Epithelial cell of proximal tubule (primary cell): ENCODE data around the gene TMEFF1. TPM values are rescaled to one million over a fixed set of nuclear protein-coding genes. Genes with fewer than 3 reads are reported as not detected.

Experiments
- DNase-seq: peaks from one replicate; pipeline ENCODE4 v3.0.0-alpha.2; 2011; ENCODE audit warnings: low read depth
- H3K4me3 ChIP-seq: 2 replicates; pipeline ENCODE4 v1.5.1; 2011; ENCODE audit warnings: low read depth, mild to moderate bottlenecking, low read length
- CTCF ChIP-seq: conservative IDR thresholded peaks from 2 replicates; pipeline ENCODE4 v1.5.1; 2012; ENCODE audit warnings: low read depth, mild to moderate bottlenecking, low read length
- total RNA-seq: library from RNA; depleted of rRNA; stranded (reverse); fragments of >200 nt; gene quantifications from 2 replicates; pipeline ENCODE4 v1.2.3, GENCODE V29; 2015

TMEFF1 gene
- total RNA-seq, 1 donor from 2014 or later, result 7.8 TPM

GRCh38 chr9:100449420-100449819, 23.5 kb upstream of the TMEFF1 start:
- TF ChIP-seq CTCF, result no peak
- DNase-seq, result no peak
- no peak overlapping the region for H3K4me3 ChIP-seq

GRCh38 chr9:100452894-100453293, 20.1 kb upstream of the TMEFF1 start:
- no peak for TF ChIP-seq CTCF
- DNase-seq, result no peak
- no peak overlapping the region for H3K4me3 ChIP-seq

- DNase-seq, result no peak
- TF ChIP-seq CTCF, result no peak
- no peak overlapping the region for H3K4me3 ChIP-seq
Observed at GRCh38 chr9:100455470-100455869, 17.5 kb upstream of the TMEFF1 start.

- no peak for DNase-seq
- H3K4me3 ChIP-seq, result no peak overlapping the region
- TF ChIP-seq CTCF, result no peak
Observed at GRCh38 chr9:100457517-100457916, 15.4 kb upstream of the TMEFF1 start.

GRCh38 chr9:100459963-100460362, 13.0 kb upstream of the TMEFF1 start:
- TF ChIP-seq CTCF, result no peak
- no peak for DNase-seq
- no peak overlapping the region for H3K4me3 ChIP-seq

GRCh38 chr9:100465274-100465673, 7.7 kb upstream of the TMEFF1 start:
- DNase-seq, result no peak
- TF ChIP-seq CTCF, result no peak
- no peak overlapping the region for H3K4me3 ChIP-seq

- no peak for DNase-seq
- no peak overlapping the region for H3K4me3 ChIP-seq
- no peak for TF ChIP-seq CTCF
Observed at GRCh38 chr9:100465761-100466160, 7.2 kb upstream of the TMEFF1 start.
